KMS-11 (cell line): ENCODE data around the gene TMEM212.

Experiments
- H2AFZ ChIP-seq: fragments of 200-600 bp; sonication (generic); 2 replicates; pipeline ENCODE4 v1.6.1; 2016; ENCODE audit warnings: antibody characterized with exemption, mixed run types, low read depth
- H3K27ac ChIP-seq: fragments of 200-600 bp; sonication (generic); 2 replicates; pipeline ENCODE4 v1.6.1; 2016; ENCODE audit warnings: mild to moderate bottlenecking, mixed run types
- H3K27me3 ChIP-seq: fragments of 200-600 bp; sonication (generic); 2 replicates; pipeline ENCODE4 v1.6.1; 2017; ENCODE audit warnings: mild to moderate bottlenecking, low read depth, mixed run types, moderate library complexity; ENCODE audit not compliant: insufficient read depth
- H3K36me3 ChIP-seq: fragments of 200-600 bp; sonication (generic); 2 replicates; pipeline ENCODE4 v1.6.1; 2017; ENCODE audit warnings: mild to moderate bottlenecking, mixed run types; ENCODE audit not compliant: insufficient read depth
- H3K4me1 ChIP-seq: fragments of 200-600 bp; sonication (generic); 2 replicates; pipeline ENCODE4 v1.6.1; 2016; ENCODE audit warnings: mild to moderate bottlenecking, low read depth, mixed run types; ENCODE audit not compliant: poor library complexity, severe bottlenecking
- H3K4me2 ChIP-seq: fragments of 200-600 bp; sonication (generic); 2 replicates; pipeline ENCODE4 v1.7.0; 2016; ENCODE audit warnings: mild to moderate bottlenecking, mixed run types
- H3K4me3 ChIP-seq: fragments of 200-600 bp; sonication (generic); IDR thresholded peaks from 2 replicates; pipeline ENCODE4 v1.6.1; 2017; ENCODE audit warnings: low read depth, low read length, mixed read lengths; ENCODE audit not compliant: insufficient read depth
- H3K79me2 ChIP-seq: fragments of 200-600 bp; sonication (generic); 2 replicates; pipeline ENCODE4 v1.6.1; 2016; ENCODE audit warnings: low read depth, mixed run types; ENCODE audit not compliant: insufficient read depth
- H3K9ac ChIP-seq: fragments of 200-600 bp; sonication (generic); 2 replicates; pipeline ENCODE4 v1.6.1; 2016; ENCODE audit warnings: mild to moderate bottlenecking, mixed run types
- H4K20me1 ChIP-seq: fragments of 200-600 bp; sonication (generic); 2 replicates; pipeline ENCODE4 v1.6.1; 2016; ENCODE audit warnings: mild to moderate bottlenecking, mixed run types; ENCODE audit not compliant: insufficient read depth
- TF ChIP-seq, protein P1 (sequence below): fragments of 200-600 bp; sonication (generic); conservative IDR thresholded peaks from 2 replicates; pipeline ENCODE4 v1.6.1; 2017; ENCODE audit warnings: low read depth, mild to moderate bottlenecking, antibody characterized with exemption, low read length, moderate library complexity, mixed read lengths

TMEM212 gene

DNA sequence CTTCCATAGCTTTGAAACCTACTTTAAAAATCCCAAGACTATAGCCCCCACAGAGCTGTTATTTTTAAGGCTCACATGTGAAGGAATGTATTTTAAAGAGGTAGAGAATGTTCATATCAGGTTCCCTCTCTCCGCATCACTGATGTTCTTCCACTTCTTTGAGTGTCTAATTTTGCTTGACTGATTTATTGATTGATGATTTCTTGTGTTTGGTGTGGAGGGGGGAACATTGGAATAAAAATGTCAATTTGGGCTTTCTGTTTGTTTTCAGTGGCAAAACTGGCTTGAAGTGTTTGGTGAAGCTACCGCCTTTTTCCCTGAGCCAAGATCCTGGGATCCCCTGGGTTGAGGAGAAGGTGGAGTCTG lies 2.7 kb upstream of the TMEM212 start:
- H3K36me3 ChIP-seq = no peaks in the 10 kb centered on the region
- H3K4me1 ChIP-seq = no peaks in the 10 kb centered on the region
- H3K27ac ChIP-seq = no peak overlapping the region
- H4K20me1 ChIP-seq = no peaks in the 10 kb centered on the region
- no peak overlapping the region for H2AFZ ChIP-seq
- H3K4me2 ChIP-seq = no peak overlapping the region
- no peaks in the 10 kb centered on the region for H3K79me2 ChIP-seq
- H3K9ac ChIP-seq = no peak overlapping the region
- no peak overlapping the region for H3K4me3 ChIP-seq
- TF ChIP-seq, protein P1, sequence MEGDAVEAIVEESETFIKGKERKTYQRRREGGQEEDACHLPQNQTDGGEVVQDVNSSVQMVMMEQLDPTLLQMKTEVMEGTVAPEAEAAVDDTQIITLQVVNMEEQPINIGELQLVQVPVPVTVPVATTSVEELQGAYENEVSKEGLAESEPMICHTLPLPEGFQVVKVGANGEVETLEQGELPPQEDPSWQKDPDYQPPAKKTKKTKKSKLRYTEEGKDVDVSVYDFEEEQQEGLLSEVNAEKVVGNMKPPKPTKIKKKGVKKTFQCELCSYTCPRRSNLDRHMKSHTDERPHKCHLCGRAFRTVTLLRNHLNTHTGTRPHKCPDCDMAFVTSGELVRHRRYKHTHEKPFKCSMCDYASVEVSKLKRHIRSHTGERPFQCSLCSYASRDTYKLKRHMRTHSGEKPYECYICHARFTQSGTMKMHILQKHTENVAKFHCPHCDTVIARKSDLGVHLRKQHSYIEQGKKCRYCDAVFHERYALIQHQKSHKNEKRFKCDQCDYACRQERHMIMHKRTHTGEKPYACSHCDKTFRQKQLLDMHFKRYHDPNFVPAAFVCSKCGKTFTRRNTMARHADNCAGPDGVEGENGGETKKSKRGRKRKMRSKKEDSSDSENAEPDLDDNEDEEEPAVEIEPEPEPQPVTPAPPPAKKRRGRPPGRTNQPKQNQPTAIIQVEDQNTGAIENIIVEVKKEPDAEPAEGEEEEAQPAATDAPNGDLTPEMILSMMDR = no peak
- H3K27me3 ChIP-seq = no peaks in the 10 kb centered on the region

DNA sequence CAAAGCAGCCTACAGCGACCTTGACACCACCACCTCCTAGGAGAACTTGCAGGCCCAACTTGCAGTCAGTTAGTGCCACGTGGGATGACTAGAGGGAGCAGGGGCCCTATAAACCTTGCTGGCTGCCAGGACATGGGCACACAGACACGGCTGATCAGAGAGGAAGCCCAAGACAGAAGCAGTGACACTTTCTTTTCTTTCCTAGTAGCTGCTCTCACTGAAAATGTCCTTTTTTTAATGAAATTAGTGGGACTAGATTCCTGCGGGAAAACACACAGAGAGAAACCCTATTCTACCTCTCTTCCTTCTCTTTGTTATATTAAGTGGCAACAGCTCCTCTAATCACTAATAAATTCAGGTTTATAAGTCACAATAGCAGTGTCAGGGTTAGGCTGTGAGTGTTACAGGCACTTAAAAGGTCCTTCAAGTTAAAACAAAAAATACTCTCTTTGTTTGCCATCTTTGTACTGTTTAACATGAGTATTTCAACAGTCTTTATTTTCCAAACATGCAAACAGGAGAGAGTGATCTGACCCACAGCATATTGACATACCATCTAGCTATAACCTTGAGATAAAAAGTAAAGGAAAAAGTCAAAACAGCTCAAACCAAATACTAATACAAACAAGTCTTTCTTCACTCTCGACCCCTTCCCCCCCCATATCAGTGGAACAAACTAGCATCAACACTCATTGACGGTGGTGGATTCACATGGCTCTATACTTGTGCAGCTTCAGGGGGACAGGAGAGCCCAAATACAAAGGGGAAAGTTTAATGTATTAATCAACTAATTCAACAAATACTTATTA lies 2.1 kb upstream of the TMEM212 start:
- Histone ChIP-seq H3K4me3 (no peak overlapping the region), H3K4me1 (no peaks in the 10 kb centered on the region), H3K4me2 (no peak overlapping the region), H3K27me3 (no peaks in the 10 kb centered on the region), H3K36me3 (no peaks in the 10 kb centered on the region), H3K9ac (no peak overlapping the region), H3K79me2 (no peaks in the 10 kb centered on the region), H3K27ac (no peak overlapping the region), H2AFZ (no peak overlapping the region), H4K20me1 (no peaks in the 10 kb centered on the region)
- TF ChIP-seq, protein P1 = no peak

DNA sequence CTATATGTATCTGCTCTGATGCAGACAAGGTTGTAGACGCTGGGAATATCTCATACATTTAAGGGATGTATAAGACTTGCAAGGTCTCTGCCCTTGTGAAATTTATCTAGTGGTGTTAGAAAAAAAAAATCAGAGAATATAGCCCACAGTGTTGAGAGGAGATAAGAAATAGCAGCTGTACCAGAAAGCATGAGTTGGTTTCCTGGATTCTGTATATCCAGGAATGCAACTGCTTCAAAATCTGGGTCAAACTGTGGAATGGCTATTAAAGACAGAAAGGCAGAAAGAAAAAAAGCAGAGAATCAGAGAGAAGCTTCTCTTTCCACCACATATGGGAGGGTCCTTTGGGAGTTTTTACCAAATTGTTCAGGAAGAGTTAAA lies 1.5 kb upstream of the TMEM212 start:
- TF ChIP-seq, protein P1 = no peak
- Histone ChIP-seq H4K20me1 (no peaks in the 10 kb centered on the region), H3K79me2 (no peaks in the 10 kb centered on the region), H2AFZ (no peak overlapping the region), H3K4me1 (no peaks in the 10 kb centered on the region), H3K4me2 (no peak overlapping the region), H3K36me3 (no peaks in the 10 kb centered on the region), H3K27me3 (no peaks in the 10 kb centered on the region), H3K9ac (no peak overlapping the region), H3K27ac (no peak overlapping the region), H3K4me3 (no peak overlapping the region)

DNA sequence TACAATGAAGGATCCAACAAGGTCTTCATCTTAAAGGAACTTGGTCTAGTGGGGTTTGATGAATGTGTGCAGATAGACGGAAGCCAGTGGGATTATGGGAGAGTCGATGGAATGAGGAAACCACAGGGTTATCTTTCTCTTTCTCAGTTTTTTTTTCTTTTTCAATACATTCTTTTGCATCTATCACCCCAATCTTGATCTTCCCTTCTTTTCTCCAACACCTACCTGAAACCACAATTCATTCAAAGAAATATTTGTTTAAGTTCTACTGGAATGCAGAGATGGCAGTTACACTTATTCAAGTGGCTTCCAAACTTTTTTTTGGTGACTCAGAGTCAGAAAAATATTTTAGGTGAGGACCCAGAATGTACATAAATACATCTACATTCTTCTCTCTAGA lies 1.7 kb downstream of the TMEM212 start:
- H3K4me1 ChIP-seq = no peaks in the 10 kb centered on the region
- H3K36me3 ChIP-seq = no peaks in the 10 kb centered on the region
- no peaks in the 10 kb centered on the region for H4K20me1 ChIP-seq
- H3K27ac ChIP-seq = no peak overlapping the region
- no peak overlapping the region for H3K4me2 ChIP-seq
- no peaks in the 10 kb centered on the region for H3K27me3 ChIP-seq
- no peak overlapping the region for H3K9ac ChIP-seq
- no peak overlapping the region for H3K4me3 ChIP-seq
- no peak overlapping the region for H2AFZ ChIP-seq
- TF ChIP-seq, protein P1 = no peak
- no peaks in the 10 kb centered on the region for H3K79me2 ChIP-seq
